A172 (cell line): ENCODE data around the gene GPR63. TPM values are rescaled to one million over a fixed set of nuclear protein-coding genes. Genes with fewer than 3 reads are reported as not detected.
"Not testable (repeated sequence)": the region's sequence is repeated elsewhere in the genome, so short reads cannot be mapped to it uniquely, and the experiment has no call there.

Source experiments
- DNase-seq: peaks from one replicate; pipeline ENCODE4 v3.0.0-alpha.2; 2015; ENCODE audit warnings: low spot score
- total RNA-seq: library from RNA; depleted of rRNA; stranded (reverse); fragments of >200 nt; shearing (Covaris generic); gene quantifications from 2 replicates; pipeline ENCODE4 v1.2.3, GENCODE V29; 2014; rRNA removed

GPR63 gene, protein sequence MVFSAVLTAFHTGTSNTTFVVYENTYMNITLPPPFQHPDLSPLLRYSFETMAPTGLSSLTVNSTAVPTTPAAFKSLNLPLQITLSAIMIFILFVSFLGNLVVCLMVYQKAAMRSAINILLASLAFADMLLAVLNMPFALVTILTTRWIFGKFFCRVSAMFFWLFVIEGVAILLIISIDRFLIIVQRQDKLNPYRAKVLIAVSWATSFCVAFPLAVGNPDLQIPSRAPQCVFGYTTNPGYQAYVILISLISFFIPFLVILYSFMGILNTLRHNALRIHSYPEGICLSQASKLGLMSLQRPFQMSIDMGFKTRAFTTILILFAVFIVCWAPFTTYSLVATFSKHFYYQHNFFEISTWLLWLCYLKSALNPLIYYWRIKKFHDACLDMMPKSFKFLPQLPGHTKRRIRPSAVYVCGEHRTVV
- 0.07 TPM in 1 of 2 replicates, not detected in the other for total RNA-seq

DNA sequence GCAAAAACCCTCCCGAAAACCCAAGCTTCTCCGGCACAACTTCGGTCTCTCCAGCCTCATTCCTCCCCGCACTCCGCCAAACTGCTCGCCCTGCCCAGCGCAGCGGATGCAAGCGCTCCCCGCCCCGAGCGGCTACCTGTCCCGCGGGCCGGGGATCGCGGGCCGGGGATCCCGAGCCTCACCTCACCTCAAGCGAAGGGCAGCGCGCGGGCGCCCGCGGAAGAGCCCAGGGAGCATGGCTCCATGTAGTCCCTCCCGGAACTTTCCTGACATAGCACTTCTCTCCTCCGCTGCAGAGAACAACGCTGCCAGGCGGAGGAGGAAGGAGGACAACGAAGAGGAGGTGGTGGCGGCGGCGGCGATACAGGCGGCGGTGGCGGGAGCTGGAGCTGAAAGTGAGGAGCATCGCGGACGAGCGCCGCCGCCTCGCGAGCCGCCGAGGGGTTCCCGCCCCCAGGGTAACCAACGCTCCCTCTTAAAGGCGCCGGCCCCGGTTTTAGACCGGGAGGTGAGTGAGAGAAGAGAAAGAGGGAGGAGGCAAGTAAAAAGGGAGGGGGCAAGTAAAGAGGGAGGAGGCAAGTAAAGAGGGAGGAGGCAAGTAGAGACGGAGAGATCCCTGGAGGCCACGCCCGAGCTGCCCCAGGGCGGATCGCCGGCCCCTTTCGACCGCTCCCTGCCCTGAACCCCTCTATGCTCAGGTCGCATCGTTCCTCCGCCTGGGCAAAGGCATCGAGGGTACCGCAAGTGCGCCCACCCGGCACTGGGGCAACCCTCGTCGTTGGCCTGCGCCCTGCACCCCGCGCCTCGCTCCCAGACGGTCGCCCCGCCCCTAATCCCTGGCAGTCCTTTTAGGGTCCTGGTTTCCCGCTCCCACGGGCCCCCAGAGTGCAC, at the start of gene GPR63:
GPR63 (minus strand) TSS at position 397 of the 891 bp plus-strand sequence. CDS start 37,746 bp downstream, outside the sequence.
- DNase-seq = peak; percentile 25

DNA sequence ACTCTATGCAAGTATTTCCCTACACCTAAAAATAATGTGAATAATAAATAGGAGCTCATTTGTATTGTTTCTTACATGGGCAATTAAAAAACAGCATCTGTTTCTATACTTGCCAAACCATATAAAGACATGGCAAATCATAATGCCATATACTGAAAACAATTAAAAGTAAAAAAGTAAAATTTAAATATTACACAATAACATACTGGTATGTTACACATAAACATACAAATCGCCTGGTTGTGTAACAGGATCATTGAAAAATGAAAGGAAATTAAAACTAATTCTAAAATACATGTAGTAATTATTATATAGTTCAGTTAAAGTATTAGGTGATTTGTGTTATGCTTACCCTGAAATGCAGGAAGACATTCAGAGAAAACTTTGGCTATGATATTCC, 49.2 kb upstream of the GPR63 start:
- DNase-seq = no peak

DNA sequence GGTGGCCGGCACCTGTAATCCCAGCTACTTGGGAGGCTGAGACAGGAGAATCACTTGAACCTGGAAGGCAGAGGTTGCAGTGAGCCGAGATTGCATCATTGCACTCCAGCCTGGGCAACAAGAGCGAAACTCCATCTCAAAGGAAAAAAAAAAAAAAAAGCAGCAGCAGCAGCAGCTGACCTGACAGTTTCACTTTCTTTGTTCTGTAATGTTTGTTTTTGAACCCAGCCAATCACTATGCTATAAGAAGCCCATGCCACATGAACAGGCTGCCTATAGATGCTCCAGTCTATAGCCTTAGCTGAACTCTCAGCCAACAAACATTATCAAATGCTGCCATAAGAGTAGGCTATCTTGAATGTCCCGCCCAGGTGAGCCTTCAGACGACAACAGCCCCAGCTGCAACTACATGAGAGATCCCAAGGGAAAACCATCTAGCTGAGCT, 47.9 kb upstream of the GPR63 start:
- not testable (repeated sequence) for DNase-seq

DNA sequence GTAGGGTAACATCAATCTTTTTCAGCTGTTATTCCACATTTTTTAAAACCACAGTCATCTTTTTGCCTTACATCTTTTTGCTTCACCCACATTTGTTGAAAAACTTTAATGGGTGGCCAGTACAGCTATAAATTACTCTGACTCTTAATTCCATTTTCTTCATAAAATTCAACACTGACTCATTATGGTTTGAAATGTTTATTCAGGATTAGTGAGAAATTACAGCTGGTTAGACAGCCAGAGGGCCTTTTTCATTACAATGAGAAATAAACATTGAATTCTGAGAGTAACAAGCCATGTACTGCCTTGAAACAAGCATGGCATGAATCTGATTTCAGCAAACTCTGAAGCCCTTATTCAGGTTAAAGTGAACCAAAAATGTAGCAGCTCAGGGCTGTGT, 40.9 kb upstream of the GPR63 start:
- DNase-seq = peak; percentile 44

DNA sequence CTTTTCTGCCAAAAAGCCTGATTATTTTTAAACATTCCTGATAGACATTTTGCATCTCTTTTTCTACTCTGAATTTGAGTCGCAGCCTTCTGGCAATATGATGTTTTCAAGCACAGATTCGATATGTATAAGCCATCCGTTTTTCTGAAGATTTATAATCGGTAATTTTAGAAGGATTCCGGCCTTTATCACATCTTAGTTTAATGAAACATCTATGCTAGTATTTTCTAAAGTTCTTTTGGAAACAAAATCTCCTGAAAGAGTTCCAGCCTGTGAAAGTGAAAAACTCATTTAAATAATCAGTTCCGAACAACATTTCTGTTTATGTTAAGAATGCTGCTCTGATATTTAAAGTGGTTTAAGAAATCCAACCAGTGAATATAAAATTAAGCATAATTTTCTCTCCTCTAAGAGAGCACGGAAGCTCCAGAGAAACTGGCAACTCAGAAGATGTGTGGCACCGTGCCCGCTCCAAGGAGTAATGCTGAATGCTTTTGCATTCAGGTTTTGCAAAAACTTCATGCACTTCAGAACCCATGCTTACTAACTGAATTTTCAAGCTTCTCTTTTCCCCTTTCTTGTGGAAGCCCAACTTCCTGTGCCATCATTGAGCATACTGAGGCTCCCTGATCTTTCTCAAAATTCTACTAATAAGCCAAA, 39.7 kb upstream of the GPR63 start:
- DNase-seq = no peak

DNA sequence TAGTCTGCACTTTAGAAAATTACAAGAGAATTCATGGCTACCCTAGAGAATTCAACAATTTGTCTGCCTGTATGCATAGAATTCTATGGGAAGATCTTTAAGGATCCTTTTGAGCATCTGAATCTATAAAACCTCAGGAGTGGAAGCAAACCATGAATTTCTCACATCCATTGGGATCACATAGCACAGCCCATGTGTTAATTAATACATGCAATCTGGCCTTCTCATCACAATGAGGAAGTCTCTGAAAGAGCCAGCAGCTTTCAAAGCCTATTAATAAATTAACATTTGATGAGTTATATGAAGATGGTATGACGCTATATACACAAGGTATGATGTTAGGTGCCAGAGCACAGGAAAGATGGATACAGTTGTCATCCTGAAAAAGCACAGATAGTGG, 35.7 kb upstream of the GPR63 start:
- no peak for DNase-seq

DNA sequence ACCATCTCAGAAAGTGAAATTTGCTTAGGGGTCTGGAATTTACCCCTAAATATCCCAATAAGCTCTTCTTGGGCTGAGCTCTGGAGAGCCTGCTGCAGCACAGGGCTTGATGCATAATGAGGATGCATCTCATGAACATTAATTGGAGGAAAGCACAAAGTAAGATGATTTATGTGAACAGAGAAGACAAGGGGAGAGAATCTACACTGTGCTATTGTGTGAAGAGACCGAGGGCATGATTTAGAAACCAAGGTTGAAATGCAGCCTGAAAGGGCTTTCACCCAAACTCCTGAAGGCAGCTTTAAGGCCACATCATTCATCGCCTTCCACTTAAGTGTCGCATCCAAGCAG, 27.8 kb upstream of the GPR63 start:
- no peak for DNase-seq

DNA sequence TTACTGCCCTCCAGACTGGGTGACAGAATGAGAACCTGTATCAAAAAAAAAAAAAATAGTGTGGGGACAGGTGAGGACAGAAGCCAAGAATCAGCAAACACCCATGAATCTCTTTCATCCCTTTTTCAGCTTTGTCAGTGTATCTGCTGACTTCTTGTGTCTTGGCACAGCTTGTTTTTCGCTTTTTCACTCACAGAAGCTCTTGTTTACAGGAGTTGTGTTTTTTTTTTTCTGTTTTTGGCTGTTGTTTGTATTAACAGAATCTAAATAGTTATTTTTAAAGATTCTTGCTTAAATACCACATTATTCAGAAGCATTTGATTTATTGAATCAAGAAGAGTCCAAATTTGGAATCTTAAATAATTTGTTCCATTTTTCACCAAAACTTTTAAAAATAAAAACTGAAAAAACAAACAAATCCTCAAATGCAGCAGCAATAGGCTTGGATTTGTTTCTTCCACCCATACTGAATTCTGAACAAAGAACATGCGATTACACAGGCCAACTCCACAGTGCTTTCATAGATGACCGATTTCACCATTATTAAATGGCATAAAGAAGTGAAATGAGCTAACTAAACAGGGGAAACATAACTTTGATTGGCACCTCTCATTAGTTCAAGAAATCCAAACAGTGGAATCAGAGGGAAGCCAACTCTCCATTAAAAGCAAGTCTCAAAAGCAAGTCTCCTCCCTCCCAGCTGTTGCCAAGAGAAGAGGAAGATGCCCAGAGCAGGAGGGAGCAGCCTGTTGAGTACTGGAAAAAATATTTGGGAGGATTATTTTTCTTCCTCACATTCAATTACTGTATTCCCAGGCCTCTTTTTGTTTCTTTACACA, 27.2 kb upstream of the GPR63 start:
- DNase-seq = no peak

DNA sequence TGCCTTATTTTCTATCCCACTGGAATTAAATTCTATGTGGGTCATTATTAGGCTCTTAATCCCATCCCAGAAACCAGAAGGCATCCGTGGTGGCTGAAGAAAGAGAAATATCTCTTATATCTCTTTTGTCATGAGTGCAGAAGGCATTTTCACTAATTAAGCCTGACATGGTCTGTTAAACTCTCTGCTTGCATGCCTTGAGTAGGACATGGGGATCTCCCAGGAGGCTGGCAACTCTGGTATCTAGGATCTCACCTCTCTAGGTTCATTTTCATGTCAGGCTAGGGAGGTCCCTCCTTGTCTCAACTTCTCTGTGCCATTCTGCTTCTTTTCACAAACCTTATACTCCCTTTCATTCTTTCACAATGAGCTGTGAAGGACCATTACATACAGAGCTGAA, 25.3 kb upstream of the GPR63 start:
- no peak for DNase-seq

DNA sequence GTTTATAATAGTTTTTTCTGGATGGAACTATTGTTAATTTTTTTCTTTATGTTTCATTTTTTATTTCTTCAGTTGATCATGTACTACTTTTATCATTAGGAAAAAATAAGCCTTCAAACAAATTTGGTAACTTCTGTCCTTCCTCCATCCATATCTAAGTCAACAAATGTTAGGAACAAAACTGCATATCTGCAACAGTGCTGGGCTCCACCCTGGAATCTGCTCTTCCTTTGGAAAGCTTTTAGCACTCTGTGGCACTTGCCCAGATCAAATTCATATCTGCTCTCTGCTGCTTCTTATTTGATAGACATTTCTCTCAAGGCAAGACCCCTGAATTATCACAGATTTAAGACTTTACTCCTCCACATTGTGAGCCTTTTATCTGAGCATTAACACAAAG, 24.3 kb upstream of the GPR63 start:
- no peak for DNase-seq

DNA sequence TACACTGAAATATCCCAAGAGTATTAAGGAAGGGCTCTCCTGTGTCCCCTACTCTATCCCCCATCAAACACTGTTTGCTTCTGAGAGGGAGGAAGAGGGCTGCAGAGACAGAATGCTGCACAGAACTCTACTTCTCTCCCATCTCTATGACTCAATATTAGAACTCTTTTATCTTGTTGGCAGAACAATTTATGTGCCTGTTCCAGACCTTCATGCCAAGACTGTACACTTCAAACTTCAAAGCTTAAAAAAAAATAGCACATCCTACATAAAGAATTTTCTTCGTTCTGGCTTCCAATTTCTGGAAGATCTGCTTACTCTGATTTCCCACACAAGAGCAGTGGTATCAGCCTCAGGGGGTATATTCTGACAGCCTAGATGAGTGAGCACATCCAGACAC, 19.6 kb upstream of the GPR63 start:
- no peak for DNase-seq

DNA sequence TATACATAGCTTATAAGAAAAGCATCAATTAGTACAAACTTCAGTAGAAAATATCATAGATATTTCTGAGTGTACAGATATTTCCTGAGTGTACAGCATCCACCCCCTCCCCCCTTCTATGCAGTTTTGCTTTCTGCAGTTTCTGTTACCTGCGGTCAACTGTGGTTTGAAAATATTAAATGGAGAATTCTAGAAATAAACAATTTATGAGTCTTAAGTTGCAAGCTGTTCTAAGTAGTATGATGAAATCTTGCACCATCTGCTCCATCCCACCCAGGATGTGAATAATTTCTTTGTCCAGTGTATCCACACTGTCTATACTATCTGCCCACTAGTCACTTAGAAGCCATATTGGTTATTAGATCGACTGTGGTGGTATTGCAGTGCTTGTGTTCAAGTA, 15.8 kb upstream of the GPR63 start:
- DNase-seq = no peak

DNA sequence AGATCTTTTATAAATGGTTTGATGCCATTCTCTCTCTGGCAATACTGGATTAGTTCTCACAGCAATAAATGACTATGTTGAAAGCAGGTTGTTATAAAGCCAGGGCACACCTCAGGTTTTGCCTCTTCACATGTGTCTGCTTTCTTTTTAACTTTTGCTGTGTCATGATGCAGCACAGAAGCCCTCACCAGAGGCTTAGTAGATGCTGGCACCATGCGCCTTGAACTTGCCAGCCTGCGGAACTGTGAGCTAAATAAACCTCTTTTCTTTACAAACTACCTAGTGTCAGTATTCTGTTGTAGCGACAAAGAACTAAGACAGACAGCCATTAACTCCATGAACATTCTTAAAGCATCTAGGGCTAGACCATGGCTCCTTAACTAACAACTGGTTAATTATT, 15.3 kb upstream of the GPR63 start:
- DNase-seq = no peak

DNA sequence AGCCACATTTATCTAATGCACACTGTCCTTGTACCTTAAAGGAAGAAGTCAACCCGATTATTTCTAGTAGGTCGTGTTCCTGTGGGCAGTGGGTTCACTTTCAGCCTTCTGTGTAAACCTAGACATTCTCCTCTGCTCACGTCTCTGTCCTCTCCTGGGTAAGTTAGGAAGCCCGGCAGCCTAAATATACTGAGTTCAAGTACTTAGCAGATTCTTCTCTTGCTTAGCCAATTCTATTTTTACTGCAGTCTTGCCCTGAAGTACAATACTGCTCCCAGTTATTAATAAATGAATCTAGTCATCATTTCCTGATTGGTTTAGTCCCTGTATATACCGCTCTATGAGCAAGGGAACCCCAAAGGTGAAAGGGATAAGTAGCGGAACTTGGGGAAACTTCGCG, 14.6 kb upstream of the GPR63 start:
- DNase-seq = no peak

DNA sequence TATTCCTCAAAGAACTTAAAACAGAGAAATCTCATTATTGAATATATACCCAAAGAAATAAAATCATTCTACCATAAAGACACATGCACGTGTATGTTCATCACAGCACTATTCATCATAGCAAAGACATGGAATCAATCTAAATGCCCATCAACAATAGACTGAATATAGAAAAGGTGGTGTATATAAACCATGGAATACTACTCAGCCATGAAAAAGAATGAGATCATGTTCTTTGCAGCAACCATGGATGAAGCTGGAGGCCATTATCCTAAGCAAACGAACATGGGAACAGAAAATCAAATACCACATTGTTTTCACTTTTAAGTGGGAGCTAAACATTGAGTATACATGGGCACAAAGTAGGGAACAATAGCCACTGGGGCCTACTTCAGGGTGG, 12.3 kb upstream of the GPR63 start:
- DNase-seq = no peak

DNA sequence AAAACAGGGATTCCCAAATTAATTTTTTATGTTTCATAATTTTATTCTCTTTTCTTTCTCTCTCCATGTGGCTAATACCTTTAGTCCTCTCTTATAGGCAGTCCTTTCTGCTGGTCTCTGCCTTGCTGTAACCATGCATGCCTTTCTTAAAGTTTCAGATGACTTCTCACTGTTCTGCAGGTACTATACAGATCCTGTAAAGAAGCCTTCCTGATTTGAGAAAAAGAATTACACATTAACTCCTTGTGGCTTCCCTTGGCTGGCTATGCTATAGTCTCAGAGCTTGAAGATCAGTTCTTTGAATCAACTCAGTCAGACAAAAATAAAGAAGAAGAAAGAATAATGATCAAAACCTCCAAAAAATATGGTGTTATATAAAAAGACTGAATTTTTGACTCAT, 7.3 kb upstream of the GPR63 start:
- no peak for DNase-seq

DNA sequence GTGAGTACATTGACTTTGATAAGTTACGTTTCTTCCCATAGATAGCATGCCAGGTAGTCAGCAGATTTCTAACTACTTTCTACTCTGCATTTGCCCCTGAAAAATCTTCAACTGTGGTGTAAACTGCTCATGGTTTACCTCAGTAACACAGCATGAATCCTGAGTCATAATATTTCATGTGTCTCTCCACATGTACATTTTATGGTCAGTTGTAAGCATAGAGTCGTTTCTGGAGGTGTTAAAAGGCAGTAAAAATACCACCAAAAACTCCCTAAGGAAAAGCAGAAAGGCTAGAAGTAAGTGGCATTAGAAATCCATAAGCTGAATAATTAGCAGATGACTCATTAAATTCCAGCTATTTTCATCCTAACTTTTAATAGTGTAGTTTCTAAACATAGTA, 4.1 kb upstream of the GPR63 start:
- no peak for DNase-seq

DNA sequence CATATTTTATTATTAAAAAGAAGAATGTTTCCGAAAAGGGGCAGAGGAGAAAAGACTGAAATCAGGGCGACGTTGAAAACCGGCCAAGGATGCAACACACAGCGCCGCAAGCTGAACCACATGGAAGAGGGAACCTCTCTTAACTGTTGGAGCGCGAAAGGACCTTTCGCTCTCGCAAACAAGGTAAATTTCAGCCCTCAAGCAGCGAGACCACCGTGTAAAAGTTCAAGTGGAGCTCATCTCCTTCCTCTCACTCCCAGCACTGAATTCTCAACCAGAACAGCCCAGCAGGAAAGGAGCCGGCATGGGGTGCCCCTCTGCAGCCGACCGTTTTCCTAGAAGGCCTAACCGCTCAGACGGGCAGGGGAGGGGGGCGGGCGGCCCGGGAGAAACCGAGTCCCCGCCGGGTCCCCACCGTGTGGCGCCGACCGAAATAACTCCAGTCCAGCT, 621 bp downstream of the GPR63 start:
- no peak for DNase-seq

DNA sequence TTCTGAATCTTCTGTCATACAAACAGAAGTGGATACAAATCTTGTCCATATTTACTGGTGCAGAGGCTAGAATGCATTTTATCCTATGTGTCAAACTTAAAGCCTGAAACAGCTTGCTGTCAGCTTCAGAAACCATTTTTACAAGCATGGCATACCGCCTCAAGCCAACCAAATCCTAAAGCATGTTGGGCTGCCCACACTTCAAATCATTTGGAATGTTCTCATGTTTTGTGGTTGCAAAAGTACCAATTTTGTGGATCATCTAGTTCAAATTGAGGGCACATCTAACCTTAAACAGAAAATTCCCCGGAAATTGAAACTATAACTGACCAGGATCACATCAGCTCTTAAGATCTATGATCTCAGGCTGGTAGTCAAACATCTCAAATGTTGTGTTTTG, 3.2 kb downstream of the GPR63 start:
- DNase-seq = no peak

DNA sequence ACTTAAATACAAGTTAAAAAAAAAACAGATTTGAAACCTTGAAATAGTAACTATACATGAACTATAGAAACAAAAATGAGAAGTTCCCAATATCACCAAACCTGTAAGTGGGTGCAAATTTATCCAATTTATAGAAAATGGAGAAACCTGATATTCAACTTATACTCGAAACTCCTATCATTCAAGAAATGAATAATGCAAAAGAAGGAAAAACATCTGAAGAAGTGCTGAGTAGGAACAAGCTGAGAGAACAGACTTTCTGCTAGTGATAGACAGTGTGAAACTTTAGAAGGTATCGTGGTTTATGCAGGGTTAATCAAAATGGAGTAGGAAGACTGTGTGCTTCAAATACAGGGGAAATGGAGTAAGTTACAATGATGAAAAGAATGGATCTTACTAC, 4.5 kb downstream of the GPR63 start:
- DNase-seq = no peak

DNA sequence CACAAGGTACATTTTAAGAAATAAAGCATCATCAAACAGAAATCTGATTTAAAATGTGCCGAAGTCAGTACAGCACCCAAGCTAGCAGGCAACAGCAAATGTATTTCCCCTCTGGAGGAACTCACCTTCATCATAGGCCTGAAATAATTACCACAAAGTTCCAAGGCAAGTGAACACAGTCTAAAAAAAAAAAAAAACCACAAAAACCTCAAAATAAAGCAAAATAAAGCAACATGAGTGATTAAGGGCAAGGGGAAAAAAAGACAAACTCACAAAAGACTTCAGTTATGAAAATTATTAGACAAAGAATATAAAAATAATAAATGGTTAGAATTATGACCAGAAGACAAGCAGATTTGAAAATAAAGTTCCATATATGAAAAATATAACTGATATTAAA, 10.4 kb downstream of the GPR63 start:
- no peak for DNase-seq
